Measurements from ENCODE around the gene MRPS18A. TPM values are rescaled to one million over a fixed set of nuclear protein-coding genes. Genes with fewer than 3 reads are reported as not detected.

MRPS18A gene
- total and polyA plus RNA-seq, 2 of the 13 experiments (the other 11 are each of a cell fraction or from before 2014, with no cell fraction given), result 87.8 to 89.1 TPM

GRCh38 chr6:43629104-43629504 lies 58.5 kb downstream of the MRPS18A start, which contains the start of gene GTPBP2 (continued):
- no peak for TF ChIP-seq ZNF580 (CRISPR knock-in tag; IDR thresholded peaks at IDR 0.05; ENCODE audit: borderline replicate concordance, low read depth)
- TF ChIP-seq IRF2 (CRISPR knock-in tag; IDR thresholded peaks at IDR 0.05), result peak; percentile 95
- TF ChIP-seq ZNF800 (CRISPR knock-in tag; IDR thresholded peaks at IDR 0.05), result no peak
- TF ChIP-seq ZBTB38 (CRISPR knock-in tag; IDR thresholded peaks at IDR 0.05), result no peak
- TF ChIP-seq ZC3H4 (CRISPR knock-in tag; IDR thresholded peaks at IDR 0.05; ENCODE audit: borderline replicate concordance), result no peak
- no peak; a peak in 1 of 4 replicates for TF ChIP-seq EP300 (IDR thresholded peaks at IDR 0.05; ENCODE audit: low read depth in 2 of 2, low read length in 2 of 2)
- no peak for TF ChIP-seq EP300 (CRISPR knock-in tag; IDR thresholded peaks at IDR 0.05; ENCODE audit: borderline replicate concordance)
- TF ChIP-seq SOX5 (CRISPR knock-in tag; IDR thresholded peaks at IDR 0.05; ENCODE audit: borderline replicate concordance), result peak; percentile 59; the same call in 1 of the 2 replicates
- no peak for TF ChIP-seq FOXA1 (IDR thresholded peaks at IDR 0.05)
- TF ChIP-seq FOXA1 (CRISPR knock-in tag; IDR thresholded peaks at IDR 0.05), result no peak
- peak in 1 of 2 experiments; percentile 15; a peak in 1 of 4 replicates for TF ChIP-seq POLR2A (IDR thresholded peaks at IDR 0.05; ENCODE audit: insufficient read depth in 1 of 2, low read depth in 2 of 2, low read length in 2 of 2)
- TF ChIP-seq KDM5B (CRISPR knock-in tag; IDR thresholded peaks at IDR 0.05; ENCODE audit: borderline replicate concordance), result no peak
- no peak for TF ChIP-seq POLR2AphosphoS2 (IDR thresholded peaks at IDR 0.05; ENCODE audit: low read depth, low read length)
- TF ChIP-seq ATF7-NPFF (CRISPR knock-in tag; IDR thresholded peaks at IDR 0.05; ENCODE audit: low read depth), result no peak
- TF ChIP-seq ZNF382 (CRISPR knock-in tag; IDR thresholded peaks at IDR 0.05; ENCODE audit: borderline replicate concordance), result no peak
- no peak for TF ChIP-seq RBAK (CRISPR knock-in tag; IDR thresholded peaks at IDR 0.05)
- peak; percentile 21 for TF ChIP-seq FOSL2 (CRISPR knock-in tag; IDR thresholded peaks at IDR 0.05)
- TF ChIP-seq ZNF574 (CRISPR knock-in tag; IDR thresholded peaks at IDR 0.05), result peak; percentile 87
- no peak for TF ChIP-seq STAG1 (CRISPR knock-in tag; IDR thresholded peaks at IDR 0.05)
- no peak for TF ChIP-seq PHF20 (CRISPR knock-in tag; IDR thresholded peaks at IDR 0.05)
- TF ChIP-seq ZNF205 (CRISPR knock-in tag; IDR thresholded peaks at IDR 0.05), result no peak
- TF ChIP-seq DMTF1 (CRISPR knock-in tag; IDR thresholded peaks at IDR 0.05), result no peak
- TF ChIP-seq ZNF660 (CRISPR knock-in tag; IDR thresholded peaks at IDR 0.05; ENCODE audit: borderline replicate concordance, low read depth), result no peak
- TF ChIP-seq ZNF414 (CRISPR knock-in tag; IDR thresholded peaks at IDR 0.05), result no peak
- TF ChIP-seq ARNTL (CRISPR knock-in tag; IDR thresholded peaks at IDR 0.05), result peak; percentile 51
- no peak for TF ChIP-seq ZNF713 (CRISPR knock-in tag; IDR thresholded peaks at IDR 0.05)

All from HepG2 (cell line).